Measurements from ENCODE around the gene SURF6. TPM values are rescaled to one million over a fixed set of nuclear protein-coding genes. Genes with fewer than 3 reads are reported as not detected.
"Not testable (repeated sequence)": the region's sequence is repeated elsewhere in the genome, so short reads cannot be mapped to it uniquely, and the experiment has no call there.

Gene SURF6
- total and polyA plus RNA-seq, 8 donors = 10.9 to 31.4 (median 25.7) TPM

GRCh38 chr9:133382507-133383141, 46.6 kb upstream of the SURF6 start:
- TF ChIP-seq CTCF (IDR thresholded peaks at IDR 0.05) = no peak
- H3K4me3 ChIP-seq = no peak overlapping the region
- intact Hi-C loops (cut with DNase I) = no loop called here
- no peak overlapping the region for H3K27ac ChIP-seq
- no peak for DNase-seq
- H3K27me3 ChIP-seq = no peaks in the 10 kb centered on the region
- ATAC-seq = no peak
- H3K9me3 ChIP-seq = no peaks in the 10 kb centered on the region
- no peaks in the 10 kb centered on the region for H3K4me1 ChIP-seq
- H3K36me3 ChIP-seq = no peaks in the 10 kb centered on the region

- no peak overlapping the region for H3K27ac ChIP-seq
- no peak overlapping the region for H3K4me3 ChIP-seq
- intact Hi-C loops (cut with DNase I) = no loop called here
- no peaks in the 10 kb centered on the region for H3K9me3 ChIP-seq
- no peaks in the 10 kb centered on the region for H3K27me3 ChIP-seq
- no peak for TF ChIP-seq CTCF (IDR thresholded peaks at IDR 0.05)
- H3K4me1 ChIP-seq = peaks cover 0 to 9% of the 10 kb centered on the region in 2 donors
- DNase-seq (peak in 1 of 4 donors; percentile 28), ATAC-seq (no peak)
- no peaks in the 10 kb centered on the region for H3K36me3 ChIP-seq
Observed at GRCh38 chr9:133380734-133381133, 44.7 kb upstream of the SURF6 start.

- intact Hi-C loops (cut with DNase I) = no loop called here
- Histone ChIP-seq H3K27me3 (no peaks in the 10 kb centered on the region), H3K36me3 (no peaks in the 10 kb centered on the region), H3K4me3 (no peak overlapping the region), H3K9me3 (no peaks in the 10 kb centered on the region), H3K4me1 (peaks cover 0 to 17% of the 10 kb centered on the region in 2 donors), H3K27ac (no peak overlapping the region)
- TF ChIP-seq CTCF (IDR thresholded peaks at IDR 0.05) = no peak
- DNase-seq (no peak), ATAC-seq (no peak)
Observed at GRCh38 chr9:133379153-133380086, 43.4 kb upstream of the SURF6 start.

GRCh38 chr9:133378408-133378962, 42.5 kb upstream of the SURF6 start:
- Histone ChIP-seq H3K27ac (no peak overlapping the region), H3K27me3 (no peaks in the 10 kb centered on the region), H3K36me3 (peaks cover 0 to 3% of the 10 kb centered on the region in 2 donors), H3K9me3 (no peaks in the 10 kb centered on the region), H3K4me3 (no peak overlapping the region), H3K4me1 (peaks cover 0 to 26% of the 10 kb centered on the region in 2 donors)
- intact Hi-C loops (cut with DNase I) = no loop called here
- ATAC-seq (no peak), DNase-seq (no peak)
- TF ChIP-seq CTCF (IDR thresholded peaks at IDR 0.05) = no peak

GRCh38 chr9:133377721-133378216, 41.8 kb upstream of the SURF6 start:
- H3K4me1 ChIP-seq = peaks cover 0 to 33% of the 10 kb centered on the region in 2 donors
- no peak for ATAC-seq
- H3K27ac ChIP-seq = no peak overlapping the region
- DNase-seq = no peak
- intact Hi-C loops (cut with DNase I) = no loop called here
- no peaks in the 10 kb centered on the region for H3K9me3 ChIP-seq
- no peaks in the 10 kb centered on the region for H3K27me3 ChIP-seq
- peaks cover 0 to 10% of the 10 kb centered on the region in 2 donors for H3K36me3 ChIP-seq
- no peak for TF ChIP-seq CTCF (IDR thresholded peaks at IDR 0.05)
- H3K4me3 ChIP-seq = no peak overlapping the region

GRCh38 chr9:133377280-133377679, 41.3 kb upstream of the SURF6 start:
- DNase-seq = peak in 1 of 4 donors; percentile 62
- H3K36me3 ChIP-seq = peaks cover 0 to 15% of the 10 kb centered on the region in 2 donors
- intact Hi-C loops (cut with DNase I); H3K9me3 ChIP-seq; ATAC-seq; H3K27ac ChIP-seq; H3K4me3 ChIP-seq; H3K27me3 ChIP-seq: not testable (repeated sequence)
- peaks cover under 1 to 38% of the 10 kb centered on the region in 2 donors for H3K4me1 ChIP-seq
